Anterior cingulate cortex (tissue), 58 donors: ENCODE results near the gene RABGAP1L.
"Not testable (repeated sequence)": the region's sequence is repeated elsewhere in the genome, so short reads cannot be mapped to it uniquely, and the experiment has no call there.

Experiments used
- DNase-seq, 58 donors: peaks; one replicate each; lab custom pipeline; 2025; lab: John Stamatoyannopoulos, UW

The RABGAP1L gene

GRCh38 chr1:174825806-174826205 lies 666.5 kb downstream of the RABGAP1L start:
- DNase-seq, result no peak

DNA sequence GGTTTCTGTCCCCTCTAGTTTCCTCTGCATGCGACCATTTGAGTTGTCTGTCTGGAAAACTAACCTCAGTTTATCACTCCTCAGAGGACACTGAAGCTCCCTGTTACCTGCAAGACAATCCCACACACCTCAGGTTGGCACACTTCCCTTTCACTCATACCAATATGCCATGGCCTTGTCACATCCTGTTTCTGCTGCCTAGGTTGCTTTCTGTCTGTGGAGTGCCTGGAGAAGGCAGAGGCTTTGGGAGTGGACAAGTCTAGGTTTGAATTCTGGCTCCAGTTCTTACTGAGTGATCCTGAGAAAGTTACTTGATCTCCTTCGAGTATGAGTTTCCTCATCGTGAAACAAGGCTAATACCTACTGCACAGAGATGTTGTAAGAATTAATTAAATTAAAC lies 668.9 kb downstream of the RABGAP1L start:
- no peak for DNase-seq

DNA sequence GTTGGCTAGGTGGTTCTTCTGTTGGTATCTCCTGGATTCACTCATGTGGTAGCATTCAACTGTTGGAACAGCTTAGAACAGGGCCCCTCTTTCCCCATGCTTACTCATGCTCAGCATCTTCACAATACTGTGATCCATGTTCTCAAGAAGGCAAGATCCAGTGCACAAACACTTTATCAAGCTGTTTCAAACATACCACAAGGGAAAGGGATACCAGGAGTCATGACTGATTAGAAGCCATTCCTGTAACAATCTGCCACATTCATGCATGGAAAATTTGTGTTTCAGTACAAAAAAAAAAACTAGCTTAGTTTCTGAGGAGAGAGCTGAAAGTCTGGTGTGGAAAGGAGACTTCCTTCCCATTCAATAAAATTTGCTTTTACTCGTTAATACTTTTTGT lies 670.7 kb downstream of the RABGAP1L start:
- no peak for DNase-seq

DNA sequence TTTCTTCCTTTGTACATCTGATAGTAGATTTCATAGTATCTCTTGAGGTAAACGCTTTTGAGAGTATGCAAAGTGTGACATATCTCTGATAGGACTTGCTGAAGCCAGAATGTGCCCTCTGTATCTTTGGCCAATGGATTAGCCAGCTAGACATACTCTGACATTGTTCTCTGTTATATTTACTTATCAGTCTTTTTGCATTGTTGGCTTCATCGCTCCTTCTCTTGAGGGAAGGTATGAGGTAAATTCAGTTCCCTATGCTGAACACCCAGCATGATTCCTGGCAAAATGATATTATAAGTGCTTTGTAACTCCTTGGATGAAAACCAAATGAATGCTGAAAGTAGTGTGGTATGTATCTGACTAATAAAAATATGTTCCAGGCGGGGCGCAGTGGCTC lies 677.2 kb downstream of the RABGAP1L start:
- DNase-seq, result no peak

DNA sequence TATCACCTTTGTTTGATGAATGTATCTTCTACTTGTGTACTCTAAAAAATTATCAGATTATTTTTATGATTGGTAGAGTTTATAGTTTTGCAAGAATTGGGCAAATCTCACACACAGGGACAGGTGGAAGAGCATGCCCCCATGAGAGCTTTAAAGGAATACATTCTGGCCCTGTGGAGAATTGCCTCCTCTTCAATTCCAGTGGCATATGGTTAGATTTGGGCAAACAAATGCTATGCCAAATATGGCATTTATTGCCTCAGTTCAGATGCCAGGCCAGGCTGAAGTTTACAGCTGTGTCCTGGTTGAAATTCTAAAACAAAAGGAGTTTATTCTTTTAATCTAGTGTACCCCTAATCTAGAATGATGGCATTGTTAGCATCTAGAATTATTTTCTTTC lies 678.1 kb downstream of the RABGAP1L start:
- no peak for DNase-seq

- no peak for DNase-seq
Measured at GRCh38 chr1:174839211-174839610, 679.9 kb downstream of the RABGAP1L start.

GRCh38 chr1:174841747-174842146 lies 682.4 kb downstream of the RABGAP1L start:
- DNase-seq, result no peak

DNA sequence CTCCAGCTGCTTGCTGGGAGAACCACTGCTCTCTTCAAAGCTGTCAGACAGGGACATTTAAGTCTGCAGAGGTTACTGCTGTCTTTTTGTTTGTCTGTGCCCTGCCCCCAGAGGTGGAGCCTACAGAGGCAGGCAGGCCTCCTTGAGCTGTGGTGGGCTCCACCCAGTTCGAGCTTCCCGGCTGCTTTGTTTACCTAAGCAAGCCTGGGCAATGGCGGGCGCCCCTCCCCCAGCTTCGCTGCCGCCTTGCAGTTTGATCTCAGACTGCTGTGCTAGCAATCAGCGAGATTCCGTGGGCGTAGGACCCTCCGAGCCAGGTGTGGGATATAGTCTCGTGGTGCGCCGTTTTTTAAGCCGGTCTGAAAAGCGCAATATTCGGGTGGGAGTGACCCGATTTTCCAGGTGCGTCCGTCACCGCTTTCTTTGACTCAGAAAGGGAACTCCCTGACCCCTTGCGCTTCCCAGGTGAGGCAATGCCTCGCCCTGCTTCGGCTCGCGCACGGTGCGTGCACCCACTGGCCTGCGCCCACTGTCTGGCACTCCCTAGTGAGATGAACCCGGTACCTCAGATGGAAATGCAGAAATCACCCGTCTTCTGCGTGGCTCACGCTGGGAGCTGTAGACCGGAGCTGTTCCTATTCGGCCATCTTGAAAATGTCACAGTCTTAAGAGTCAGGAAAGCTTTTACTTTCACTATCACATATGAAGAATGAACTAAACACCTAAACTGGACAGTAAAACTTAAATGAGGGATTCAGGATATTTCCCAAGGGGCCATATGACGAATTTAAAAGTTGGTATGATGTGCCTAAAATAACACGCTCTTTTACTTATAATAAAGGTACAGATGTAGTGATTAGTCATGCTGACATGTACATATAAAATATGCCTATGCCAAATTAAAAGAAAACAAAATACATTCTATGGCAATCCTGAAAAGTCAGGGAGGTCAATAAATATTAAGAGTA lies 689.6 kb downstream of the RABGAP1L start:
- not testable (repeated sequence) for DNase-seq

DNA sequence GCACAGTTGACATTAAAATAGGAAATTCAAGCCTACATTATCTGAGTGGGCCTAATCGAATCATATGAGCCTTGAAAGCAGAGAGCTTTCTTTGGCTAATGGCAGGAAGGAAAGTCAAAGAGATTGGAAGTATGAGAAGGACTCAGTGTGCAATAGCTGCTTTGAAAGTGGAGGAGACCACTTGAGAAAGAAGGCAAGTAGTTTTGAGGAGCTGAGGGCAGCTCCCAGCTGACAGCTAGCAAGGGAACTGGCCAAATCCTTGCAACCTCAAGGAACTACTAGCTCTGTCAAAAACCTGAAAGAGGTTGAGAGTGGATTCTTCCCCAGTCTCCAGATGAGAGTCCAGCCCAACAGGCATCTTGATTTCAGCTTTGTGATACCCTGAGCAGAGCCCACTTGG lies 691.4 kb downstream of the RABGAP1L start:
- no peak for DNase-seq

DNA sequence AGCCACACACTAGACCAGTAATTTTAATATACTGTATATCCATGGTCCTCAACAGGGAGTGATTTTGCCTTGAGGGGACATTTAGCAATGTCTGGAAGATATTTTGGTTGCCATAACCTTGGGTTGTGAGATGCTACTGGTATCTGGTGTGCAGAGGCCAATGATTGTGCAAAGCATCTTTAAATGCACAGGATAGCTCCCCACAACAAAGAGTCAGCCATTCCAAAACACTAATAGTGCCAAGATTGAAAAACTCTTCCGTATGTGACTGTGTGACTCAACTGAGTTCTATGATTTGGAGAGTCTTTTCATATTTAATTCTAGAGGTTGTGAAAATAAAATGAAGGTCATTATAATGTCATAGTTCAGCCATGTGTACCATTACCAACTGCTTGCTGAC lies 699.0 kb downstream of the RABGAP1L start:
- no peak for DNase-seq

GRCh38 chr1:174870319-174870718 lies 711.0 kb downstream of the RABGAP1L start:
- no peak for DNase-seq

DNA sequence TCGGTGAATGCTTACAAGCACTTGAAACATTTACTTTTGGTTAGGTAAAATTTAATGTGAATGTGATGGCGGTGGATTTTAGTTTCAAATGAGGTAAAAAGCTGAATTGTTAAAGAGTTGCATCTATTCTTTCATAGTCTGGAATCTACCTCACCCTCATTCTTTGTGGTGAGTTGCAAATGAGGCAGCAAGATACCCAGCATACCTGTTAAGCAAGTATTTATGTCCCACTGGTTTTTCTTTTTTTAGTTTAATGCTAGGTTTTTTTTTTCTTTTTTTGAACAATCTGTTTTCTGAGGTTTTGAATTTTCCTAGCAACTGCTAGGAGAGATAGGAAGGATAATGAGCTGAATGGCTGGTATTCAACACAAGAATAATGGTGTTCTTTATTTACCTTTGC lies 712.6 kb downstream of the RABGAP1L start:
- DNase-seq, result no peak

DNA sequence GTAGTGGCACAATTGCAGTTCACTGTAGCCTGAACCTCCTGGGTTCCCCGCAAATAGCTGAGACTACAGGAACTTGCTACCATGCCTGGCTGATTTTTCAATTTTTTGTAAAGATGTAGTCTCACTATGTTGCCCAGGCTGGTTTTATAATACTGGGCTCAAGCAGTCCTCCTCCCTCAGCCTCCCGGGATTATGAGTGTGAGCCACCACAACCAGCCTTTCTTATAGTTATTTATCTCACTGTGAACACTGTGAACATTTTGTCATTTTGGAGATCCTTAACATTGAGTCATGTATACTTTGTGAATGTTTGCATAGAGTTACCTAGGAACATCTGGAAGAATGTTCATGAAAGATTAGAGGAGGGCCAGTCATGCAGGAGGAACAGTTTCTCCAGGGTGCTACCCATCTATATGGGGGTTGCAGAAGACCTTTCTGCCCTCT lies 713.3 kb downstream of the RABGAP1L start:
- no peak for DNase-seq

DNA sequence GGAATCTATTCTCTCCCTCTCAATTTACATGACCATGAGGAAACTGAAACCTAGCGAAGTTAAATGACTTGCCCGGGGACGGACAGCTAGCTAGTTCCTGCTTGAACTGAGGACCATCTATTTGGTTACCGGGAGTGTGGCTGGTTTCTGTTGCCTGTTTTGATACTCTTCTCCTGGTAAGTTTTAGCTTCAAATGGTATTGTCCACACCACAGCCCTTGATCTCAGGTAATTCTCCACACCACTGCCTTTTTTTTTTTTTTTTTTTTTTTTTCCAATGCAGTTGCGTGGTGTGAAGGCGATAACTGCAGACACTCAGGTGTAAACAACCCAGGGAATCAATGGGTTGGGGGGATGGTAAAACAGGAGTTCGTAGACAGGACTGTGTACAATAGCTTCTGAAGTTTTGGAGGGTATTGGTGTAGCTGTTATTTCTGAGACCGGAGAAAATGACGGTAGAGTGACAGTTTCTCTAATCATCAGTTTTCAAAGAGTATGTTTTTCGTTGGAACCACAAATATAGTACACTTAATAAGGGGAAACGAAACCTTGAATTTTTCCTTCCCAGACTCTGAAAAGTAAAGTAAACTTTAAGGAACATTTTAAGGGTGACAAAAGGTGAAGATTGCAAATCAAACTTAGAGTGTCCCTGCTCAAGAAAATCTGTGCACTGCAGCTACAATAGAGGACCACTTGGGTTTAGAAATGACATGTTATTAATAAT lies 715.2 kb downstream of the RABGAP1L start:
- DNase-seq, result no peak

DNA sequence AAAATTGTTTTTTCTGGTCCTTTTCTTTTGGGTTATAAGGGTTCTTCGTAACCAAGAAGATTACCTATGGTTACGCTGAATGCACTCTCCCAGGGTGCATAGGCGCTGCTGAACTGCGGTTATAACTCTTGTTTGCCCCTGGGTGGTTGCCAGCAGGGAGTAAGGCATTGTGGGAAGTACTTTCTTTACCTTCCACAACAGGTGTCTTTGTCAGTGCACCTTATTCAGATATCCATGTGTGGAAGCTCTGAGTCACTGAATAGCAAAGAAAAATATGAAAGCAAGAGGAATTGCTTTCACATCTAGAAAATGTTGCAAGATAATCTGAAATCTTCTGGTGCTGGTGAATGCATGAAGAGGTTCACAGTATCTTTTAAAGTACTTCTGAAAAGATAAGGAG lies 716.0 kb downstream of the RABGAP1L start:
- no peak for DNase-seq

GRCh38 chr1:174877208-174877673 lies 717.9 kb downstream of the RABGAP1L start:
- peak in 28 of 58 donors; percentile 2 to 63 (median 16) for DNase-seq

GRCh38 chr1:174880171-174880570 lies 720.9 kb downstream of the RABGAP1L start:
- DNase-seq, result no peak

- DNase-seq, result no peak
Measured at GRCh38 chr1:174883409-174883808, 724.1 kb downstream of the RABGAP1L start.

DNA sequence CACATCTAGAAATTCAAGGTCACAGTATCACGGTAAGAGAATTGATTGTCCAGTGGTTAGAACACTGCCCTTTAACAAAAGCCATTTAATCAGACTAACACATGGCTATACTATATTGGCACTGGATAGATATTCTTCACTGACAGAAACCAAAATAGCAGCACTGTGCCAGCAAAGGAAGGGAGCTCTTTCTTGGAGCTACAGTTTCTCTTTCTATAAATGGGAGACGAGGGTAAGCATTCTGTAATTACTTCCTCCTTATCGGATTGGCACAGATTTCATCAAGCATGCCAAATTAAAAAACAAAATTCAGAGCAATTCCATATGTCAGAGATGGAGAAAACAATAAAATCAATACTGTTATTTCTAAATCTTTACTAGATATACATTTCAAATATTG lies 724.7 kb downstream of the RABGAP1L start:
- peak in 1 of 58 donors; percentile 7 for DNase-seq

- no peak for DNase-seq
Measured at GRCh38 chr1:174884566-174884965, 725.2 kb downstream of the RABGAP1L start.

DNA sequence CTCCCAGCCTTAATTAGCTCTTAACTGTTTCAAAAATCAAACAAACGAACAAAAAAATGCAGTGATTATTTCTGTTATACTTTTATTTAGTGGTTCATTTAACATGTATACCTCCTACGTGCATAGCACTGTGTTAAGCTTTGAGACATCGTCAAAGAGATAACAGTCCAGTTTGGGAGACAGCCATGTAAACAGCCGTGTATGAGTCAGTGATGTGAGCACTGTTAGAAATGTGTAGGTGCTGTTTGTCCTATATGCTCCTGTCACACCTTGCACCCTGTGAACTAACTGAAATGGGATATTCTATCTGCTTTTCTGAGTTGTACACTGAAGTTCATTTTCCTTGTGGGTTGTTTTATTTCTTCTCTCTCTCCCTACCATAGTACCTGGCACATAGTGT lies 730.7 kb downstream of the RABGAP1L start:
- DNase-seq, result no peak
